Erythroblast (primary cell): ENCODE data around the gene C4BPB.
A peak's percentile ranks its signal among the peaks of the same experiment; 100 is the strongest.
"Not testable (repeated sequence)": the region's sequence is repeated elsewhere in the genome, so short reads cannot be mapped to it uniquely, and the experiment has no call there.

ENCODE experiments used
- DNase-seq, 2 experiments: peaks; one replicate each; lab custom pipeline; 2025; lab: John Stamatoyannopoulos, UW
- GATA1 ChIP-seq: IDR thresholded peaks from 2 replicates; pipeline ENCODE4 v1.6.1; 2011; ENCODE audit warnings: low read depth, mild to moderate bottlenecking, control low read depth, low read length, moderate library complexity
- POLR2A ChIP-seq: IDR thresholded peaks from 2 replicates; pipeline ENCODE4 v1.6.1; 2011; ENCODE audit warnings: mild to moderate bottlenecking, low read length

C4BPB gene

GRCh38 chr1:207088701-207089626, at the start of gene C4BPB:
Gene C4BPB (plus strand): TSS chr1:207088860. CDS start chr1:207089532, 672 bp downstream.
- TF ChIP-seq GATA1: no peak
- TF ChIP-seq POLR2A: no peak
- no peak for DNase-seq

GRCh38 chr1:207039380-207040180, 49.1 kb upstream of the C4BPB start:
- no peak for DNase-seq
- TF ChIP-seq POLR2A: no peak
- TF ChIP-seq GATA1: no peak

GRCh38 chr1:207040181-207040533, 48.5 kb upstream of the C4BPB start:
- DNase-seq: no peak
- TF ChIP-seq GATA1 (no peak), POLR2A (no peak)

GRCh38 chr1:207041397-207041796, 47.3 kb upstream of the C4BPB start:
- DNase-seq: not testable (repeated sequence)

- DNase-seq: no peak
- TF ChIP-seq GATA1 (no peak), POLR2A (peak; percentile 15)
Measured at GRCh38 chr1:207045453-207045852, 43.2 kb upstream of the C4BPB start.

GRCh38 chr1:207047505-207047904, 41.2 kb upstream of the C4BPB start:
- DNase-seq: peak; percentile 40 to 41
- no peak for TF ChIP-seq POLR2A
- TF ChIP-seq GATA1: no peak

GRCh38 chr1:207048041-207048440, 40.6 kb upstream of the C4BPB start:
- no peak for DNase-seq
- TF ChIP-seq GATA1: no peak
- no peak for TF ChIP-seq POLR2A

GRCh38 chr1:207049054-207049453, 39.6 kb upstream of the C4BPB start:
- no peak for TF ChIP-seq GATA1
- TF ChIP-seq POLR2A: no peak
- DNase-seq: no peak

- TF ChIP-seq POLR2A: no peak
- no peak for TF ChIP-seq GATA1
- DNase-seq: peak in 1 of 2 experiments; percentile 52
Measured at GRCh38 chr1:207049514-207049913, 39.1 kb upstream of the C4BPB start.

- peak; percentile 73 to 84 for DNase-seq
- no peak for TF ChIP-seq GATA1
- no peak for TF ChIP-seq POLR2A
Measured at GRCh38 chr1:207049974-207050391, 38.7 kb upstream of the C4BPB start.

- DNase-seq: peak; percentile 93 to 96
- TF ChIP-seq GATA1: no peak
- peak; percentile 87 for TF ChIP-seq POLR2A
Measured at GRCh38 chr1:207050480-207051190, 38.0 kb upstream of the C4BPB start.

GRCh38 chr1:207051191-207051943, 37.3 kb upstream of the C4BPB start, which contains the start of gene YOD1:
Gene YOD1 (minus strand): TSS chr1:207051208. CDS start chr1:207051030, 178 bp downstream.
- TF ChIP-seq GATA1 (no peak), POLR2A (no peak)
- peak; percentile 53 to 68 for DNase-seq
